CD14-positive monocyte (primary cell): ENCODE measurements around the gene EPO. TPM values are rescaled to one million over a fixed set of nuclear protein-coding genes. Genes with fewer than 3 reads are reported as not detected.

ENCODE experiments used
- DNase-seq, 3 donors: peaks; one replicate each; pipeline ENCODE4 v3.0.0-alpha.2; 2011 to 2022
- H2AFZ ChIP-seq: 2 replicates; pipeline ENCODE4 v1.6.0; 2012; ENCODE audit warnings: mild to moderate bottlenecking, low read depth, low read length, inconsistent platforms; ENCODE audit not compliant: insufficient read depth, poor library complexity, severe bottlenecking
- H3K27ac ChIP-seq, 2 donors: 1 replicate in 1 of 2; 2 replicates in 1 of 2; pipeline ENCODE4 v1.5.1; 2012 to 2013; ENCODE audit warnings: low read length in 2 of 2, control low read depth in 1 of 2, inconsistent platforms in 1 of 2, low read depth in 1 of 2, mild to moderate bottlenecking in 1 of 2
- H3K27me3 ChIP-seq, 2 donors: one replicate each; pipeline versions ENCODE4 v1.6.0 to v1.6.1; 2011 to 2013; ENCODE audit warnings: low read length in 2 of 2; ENCODE audit not compliant: control insufficient read depth in 2 of 2, insufficient read depth in 2 of 2
- H3K36me3 ChIP-seq, 2 donors: replicated peaks in 1 of 2; 1 replicate in 1 of 2; 2 replicates in 1 of 2; pipeline versions ENCODE4 v1.5.1 to v1.6.1; 2012 to 2013; ENCODE audit warnings: low read length in 2 of 2, control low read depth in 1 of 2, inconsistent platforms in 1 of 2, mild to moderate bottlenecking in 1 of 2; ENCODE audit not compliant: insufficient read depth in 2 of 2, control insufficient read depth in 1 of 2
- H3K4me1 ChIP-seq, 2 donors: 1 replicate in 1 of 2; 2 replicates in 1 of 2; pipeline versions ENCODE4 v1.5.1 to v1.6.1; 2012 to 2013; ENCODE audit warnings: low read length in 2 of 2, control low read depth in 1 of 2, inconsistent platforms in 1 of 2, mild to moderate bottlenecking in 1 of 2, moderate library complexity in 1 of 2; ENCODE audit not compliant: insufficient read depth in 2 of 2, control insufficient read depth in 1 of 2
- H3K4me2 ChIP-seq: replicated peaks from 2 replicates; pipeline ENCODE3; 2012; ENCODE audit warnings: low read length, moderate library complexity, mild to moderate bottlenecking; ENCODE audit not compliant: poor library complexity, severe bottlenecking; ENCODE audit errors: extremely low read depth
- H3K4me3 ChIP-seq, 3 experiments: fragments of 200-600 bp in 1 of 3; sonication (generic) in 1 of 3; replicated peaks in 1 of 3; 1 replicate in 2 of 3; 2 replicates in 1 of 3; pipeline ENCODE4 v1.5.1; 2011 to 2013; ENCODE audit warnings: low read length in 3 of 3, mild to moderate bottlenecking in 3 of 3, control low read depth in 2 of 3, low read depth in 2 of 3, inconsistent platforms in 1 of 3, moderate library complexity in 1 of 3
- H3K79me2 ChIP-seq: 2 replicates; pipeline ENCODE4 v1.6.0; 2012; ENCODE audit warnings: mild to moderate bottlenecking, control low read depth, inconsistent platforms, low read length, moderate library complexity; ENCODE audit not compliant: insufficient read depth
- H3K9ac ChIP-seq: 2 replicates; pipeline ENCODE4 v1.6.0; 2017; ENCODE audit warnings: low read length, mild to moderate bottlenecking; ENCODE audit not compliant: insufficient read depth, poor library complexity, severe bottlenecking
- H3K9me3 ChIP-seq, 2 donors: replicated peaks in 1 of 2; 1 replicate in 1 of 2; 2 replicates in 1 of 2; pipeline versions ENCODE4 v1.5.1 to v1.6.1; 2012 to 2013; ENCODE audit warnings: low read length in 2 of 2, control low read depth in 1 of 2; ENCODE audit not compliant: control insufficient read depth in 1 of 2, insufficient read depth in 1 of 2
- H4K20me1 ChIP-seq: 2 replicates; pipeline ENCODE4 v1.6.0; 2012; ENCODE audit warnings: mild to moderate bottlenecking, low read length, control low read depth, moderate library complexity; ENCODE audit not compliant: insufficient read depth
- H3K27ac Mint-ChIP-seq, 7 donors: one replicate each; pipeline ENCODE4 v1.8.0; 2020; ENCODE audit warnings: mild to moderate bottlenecking in 7 of 7, mixed read lengths in 7 of 7, moderate library complexity in 6 of 7, inconsistent platforms in 2 of 7
- H3K27me3 Mint-ChIP-seq, 3 donors: one replicate each; pipeline ENCODE4 v1.8.0; 2021 to 2022; ENCODE audit warnings: low read depth in 3 of 3, mild to moderate bottlenecking in 3 of 3, mixed read lengths in 3 of 3, moderate library complexity in 3 of 3, inconsistent platforms in 1 of 3
- H3K36me3 Mint-ChIP-seq, 2 donors: one replicate each; pipeline ENCODE4 v1.8.0; 2020; ENCODE audit warnings: mixed read lengths in 2 of 2, inconsistent platforms in 1 of 2, mild to moderate bottlenecking in 1 of 2
- H3K4me1 Mint-ChIP-seq: one replicate; pipeline ENCODE4 v1.8.0; 2020; ENCODE audit warnings: mild to moderate bottlenecking, mixed read lengths
- H3K4me3 Mint-ChIP-seq, 2 donors: one replicate each; pipeline ENCODE4 v1.8.0; 2020; ENCODE audit warnings: mild to moderate bottlenecking in 2 of 2, mixed read lengths in 2 of 2, moderate library complexity in 1 of 2
- H3K9me3 Mint-ChIP-seq, 7 donors: one replicate each; pipeline ENCODE4 v1.8.0; 2020 to 2022; ENCODE audit warnings: mixed read lengths in 7 of 7, mild to moderate bottlenecking in 6 of 7, moderate library complexity in 6 of 7, inconsistent platforms in 2 of 7
- WGBS: methylation state at CpG from one replicate; pipeline ENCODE4 v1.1.5; 2013; ENCODE audit warnings: missing lambda C conversion rate; ENCODE audit not compliant: insufficient coverage; 5-methylcytosine and 5-hydroxymethylcytosine counted together
- intact Hi-C, 2 donors: fragments of 100-400 bp; cut with micrococcal nuclease; formaldehyde crosslinking; loops; one replicate each; pipeline versions ENCODE4 v1.15.0 to v1.15.1; 2023
- polyA plus RNA-seq, 3 donors: library from polyadenylated mRNA; depleted of rRNA in 1 of 3; unstranded in 2 of 3; stranded (reverse) in 1 of 3; fragments of 300-500 nt in 2 of 3; fragments of >200 nt in 1 of 3; fragmentation: Illumina TruSeq in 2 of 3; gene quantifications; 1 replicate in 2 of 3; 2 replicates in 1 of 3; pipeline ENCODE4 v1.2.3, GENCODE V29; 2012 to 2021
- TF ChIP-seq, protein P1 (sequence below): fragments of 200-600 bp; IDR thresholded peaks from one replicate; pipeline ENCODE4 v1.8.0; 2022; ENCODE audit warnings: antibody characterized with exemption, mild to moderate bottlenecking

Gene EPO
- polyA plus RNA-seq, 3 donors: not detected

GRCh38 chr7:100687751-100688300, 32.4 kb upstream of the EPO start:
- TF ChIP-seq, protein P1, sequence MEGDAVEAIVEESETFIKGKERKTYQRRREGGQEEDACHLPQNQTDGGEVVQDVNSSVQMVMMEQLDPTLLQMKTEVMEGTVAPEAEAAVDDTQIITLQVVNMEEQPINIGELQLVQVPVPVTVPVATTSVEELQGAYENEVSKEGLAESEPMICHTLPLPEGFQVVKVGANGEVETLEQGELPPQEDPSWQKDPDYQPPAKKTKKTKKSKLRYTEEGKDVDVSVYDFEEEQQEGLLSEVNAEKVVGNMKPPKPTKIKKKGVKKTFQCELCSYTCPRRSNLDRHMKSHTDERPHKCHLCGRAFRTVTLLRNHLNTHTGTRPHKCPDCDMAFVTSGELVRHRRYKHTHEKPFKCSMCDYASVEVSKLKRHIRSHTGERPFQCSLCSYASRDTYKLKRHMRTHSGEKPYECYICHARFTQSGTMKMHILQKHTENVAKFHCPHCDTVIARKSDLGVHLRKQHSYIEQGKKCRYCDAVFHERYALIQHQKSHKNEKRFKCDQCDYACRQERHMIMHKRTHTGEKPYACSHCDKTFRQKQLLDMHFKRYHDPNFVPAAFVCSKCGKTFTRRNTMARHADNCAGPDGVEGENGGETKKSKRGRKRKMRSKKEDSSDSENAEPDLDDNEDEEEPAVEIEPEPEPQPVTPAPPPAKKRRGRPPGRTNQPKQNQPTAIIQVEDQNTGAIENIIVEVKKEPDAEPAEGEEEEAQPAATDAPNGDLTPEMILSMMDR: no peak
- H3K4me2 ChIP-seq: no peak overlapping the region
- Mint-ChIP-seq H3K9me3 (peaks cover 0 to 1% (median 0%) of the 10 kb centered on the region in 7 donors), H3K4me3 (no peak overlapping the region), H3K36me3 (peaks cover 42 to 67% of the 10 kb centered on the region in 2 donors), H3K4me1 (peaks cover 17% of the 10 kb centered on the region), H3K27me3 (peaks cover 0 to under 1% (median 0%) of the 10 kb centered on the region in 3 donors), H3K27ac (peak overlapping the region in 1 of 7 donors; percentile 26)
- no peak overlapping the region for H3K9ac ChIP-seq
- no peaks in the 10 kb centered on the region for H3K27me3 ChIP-seq
- DNase-seq: no peak
- peaks cover 16 to 21% of the 10 kb centered on the region in 2 donors for H3K4me1 ChIP-seq
- H3K4me3 ChIP-seq: no peak overlapping the region
- H3K79me2 ChIP-seq: peaks cover 52% of the 10 kb centered on the region
- 96% methylated on average over 20 of the region's 25 CpGs for WGBS
- H2AFZ ChIP-seq: no peak overlapping the region
- intact Hi-C loops: no loop called here
- H3K36me3 ChIP-seq: peaks cover 60 to 74% of the 10 kb centered on the region in 2 donors
- H4K20me1 ChIP-seq: peaks cover 100% of the 10 kb centered on the region
- no peak overlapping the region for H3K27ac ChIP-seq
- no peaks in the 10 kb centered on the region for H3K9me3 ChIP-seq

DNA sequence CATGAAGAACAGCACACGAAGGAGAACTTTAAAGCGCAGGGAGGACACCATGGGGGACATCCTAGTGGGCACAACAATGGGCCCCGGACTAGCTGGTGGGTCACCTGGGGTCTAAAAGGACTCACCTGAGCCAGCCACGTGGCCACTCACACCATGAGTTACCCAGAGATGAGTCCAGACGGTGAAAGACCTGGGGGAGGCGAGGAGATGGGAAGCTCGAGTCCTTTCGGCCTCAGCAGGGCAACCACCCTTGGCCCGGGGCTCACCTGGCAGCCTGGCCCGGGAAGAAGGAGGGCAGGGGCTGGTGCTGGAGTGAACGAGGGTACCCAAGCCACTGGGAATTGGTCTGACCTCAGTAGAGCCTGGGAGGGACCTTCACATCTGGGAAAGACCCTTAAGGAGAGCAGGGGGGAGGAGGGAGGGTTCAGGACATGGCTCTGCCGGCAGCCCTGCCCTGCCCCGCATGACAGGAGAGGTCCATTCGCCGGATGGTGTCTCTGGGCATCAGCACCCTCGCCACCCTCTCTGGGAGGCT, 31.9 kb upstream of the EPO start:
- no peak overlapping the region for H3K27ac ChIP-seq
- peaks cover 57% of the 10 kb centered on the region for H3K79me2 ChIP-seq

More for the DNA sequence above, 31.9 kb upstream of the EPO start:
- no peaks in the 10 kb centered on the region for H3K9me3 Mint-ChIP-seq
- H2AFZ ChIP-seq: no peak overlapping the region
- H3K4me3 ChIP-seq: no peak overlapping the region
- peaks cover 39 to 62% of the 10 kb centered on the region in 2 donors for H3K36me3 Mint-ChIP-seq
- no peak for DNase-seq
- H3K27me3 Mint-ChIP-seq: peaks cover 0 to 3% (median 0%) of the 10 kb centered on the region in 3 donors
- H3K27ac Mint-ChIP-seq: peak overlapping the region in 3 of 7 donors; percentile 55 to 80 (median 57)
- peaks cover 22 to 26% of the 10 kb centered on the region in 2 donors for H3K4me1 ChIP-seq
- H3K27me3 ChIP-seq: no peaks in the 10 kb centered on the region
- peaks cover 54 to 68% of the 10 kb centered on the region in 2 donors for H3K36me3 ChIP-seq
- WGBS: 98% methylated on average over 11 of the region's 16 CpGs
- TF ChIP-seq, protein P1: no peak
- intact Hi-C loops: no loop called here
- peaks cover 23% of the 10 kb centered on the region for H3K4me1 Mint-ChIP-seq
- no peak overlapping the region for H3K4me2 ChIP-seq
- H3K4me3 Mint-ChIP-seq: no peak overlapping the region
- peaks cover 100% of the 10 kb centered on the region for H4K20me1 ChIP-seq
- no peak overlapping the region for H3K9ac ChIP-seq
- H3K9me3 ChIP-seq: no peaks in the 10 kb centered on the region
